ENCODE measurements around the gene AP3D1. TPM values are rescaled to one million over a fixed set of nuclear protein-coding genes. Genes with fewer than 3 reads are reported as not detected.

Gene AP3D1
- total and polyA plus RNA-seq, 9 of the 15 experiments (the other 6 are each of a cell fraction or from before 2014, with no cell fraction given), result 1.2 to 86.1 (median 35.9) TPM

- TF ChIP-seq ZBTB11 (CRISPR knock-in tag; IDR thresholded peaks at IDR 0.05) (no peak), ZBED1 (IDR thresholded peaks at IDR 0.05) (0 out of 2 replicates have a peak, but pooled peaks have one; percentile 54), SNIP1 (IDR thresholded peaks at IDR 0.05; ENCODE audit: low read depth) (no peak), MBD1 (CRISPR knock-in tag; IDR thresholded peaks at IDR 0.05) (no peak), NR1H2 (CRISPR knock-in tag; IDR thresholded peaks at IDR 0.05) (peak; percentile 49; the same call in 1 of the 2 replicates), CBX8 (IDR thresholded peaks at IDR 0.05; ENCODE audit: borderline replicate concordance, extremely low read depth, low read depth, low read length, poor library complexity, severe bottlenecking) (no peak), ZNF316 (IDR thresholded peaks at IDR 0.05) (no peak), DIDO1 (tag; IDR thresholded peaks at IDR 0.05; ENCODE audit: low read depth) (no peak), CREM (IDR thresholded peaks at IDR 0.05; ENCODE audit: low read depth) (peak; percentile 92), NFRKB (IDR thresholded peaks at IDR 0.05; ENCODE audit: low read depth) (no peak; the same call in 1 of the 2 replicates), MTF1 (CRISPR knock-in tag; IDR thresholded peaks at IDR 0.05; ENCODE audit: borderline replicate concordance) (no peak), STAT5B (CRISPR knock-in tag; IDR thresholded peaks at IDR 0.05) (no peak), HNRNPLL (IDR thresholded peaks at IDR 0.05; ENCODE audit: low read depth, low read length, poor library complexity, severe bottlenecking) (peak; percentile 73), FOXP1 (CRISPR knock-in tag; IDR thresholded peaks at IDR 0.05) (peak; percentile 61; the same call in 1 of the 2 replicates), CREB3L1 (IDR thresholded peaks at IDR 0.05; ENCODE audit: borderline replicate concordance, low read depth) (no peak; the same call in 1 of the 2 replicates), MLX (CRISPR knock-in tag; conservative IDR thresholded peaks at IDR 0.05) (0 out of 4 replicates have a peak, but pooled peaks of 1 of the 2 experiments have one; percentile 77), MEF2A (IDR thresholded peaks at IDR 0.05; ENCODE audit: control insufficient read depth, low read depth, low read length) (no peak), ZC3H8 (IDR thresholded peaks at IDR 0.05) (no peak), TCF7L2 (IDR thresholded peaks at IDR 0.05; ENCODE audit: low read depth, low read length) (no peak), TGIF2 (CRISPR knock-in tag; IDR thresholded peaks at IDR 0.05) (no peak)
These were observed 100.2 kb downstream of the AP3D1 start, which contains the start of gene MKNK2 (continued) for GRCh38 chr19:2050991-2051772.
